Measurements from ENCODE around the gene L3MBTL2.
"Not testable (repeated sequence)": the region's sequence is repeated elsewhere in the genome, so short reads cannot be mapped to it uniquely, and the experiment has no call there.

Gene L3MBTL2

GRCh38 chr22:41256254-41257253 lies 51.4 kb downstream of the L3MBTL2 start:
- peaks cover 88% of the 10 kb centered on the region for H3K36me3 Mint-ChIP-seq (ENCODE audit: insufficient read depth)
- H3K27me3 Mint-ChIP-seq, result no peaks in the 10 kb centered on the region
- ATAC-seq (replicated peaks), result no peak
- H3K27ac Mint-ChIP-seq, result peak overlapping the region in 1 of 2 donors; percentile 67
- H3K9me3 Mint-ChIP-seq, result no peaks in the 10 kb centered on the region
- DNase-seq, result no peak
- H3K4me3 Mint-ChIP-seq, result no peak overlapping the region
- no peaks in the 10 kb centered on the region for H3K4me1 Mint-ChIP-seq (ENCODE audit: low read depth in 2 of 2)

GRCh38 chr22:41257696-41258095 lies 52.6 kb downstream of the L3MBTL2 start:
- Mint-ChIP-seq H3K27ac (peak overlapping the region in 1 of 2 donors; percentile 65), H3K4me3 (no peak overlapping the region), H3K27me3 (no peaks in the 10 kb centered on the region), H3K36me3 (ENCODE audit: insufficient read depth) (peaks cover 78% of the 10 kb centered on the region), H3K9me3 (no peaks in the 10 kb centered on the region), H3K4me1 (ENCODE audit: low read depth in 2 of 2) (no peaks in the 10 kb centered on the region)
- DNase-seq (no peak), ATAC-seq (replicated peaks) (no peak)

- H3K27ac Mint-ChIP-seq; H3K9me3 Mint-ChIP-seq; H3K27me3 Mint-ChIP-seq; H3K4me3 Mint-ChIP-seq; ATAC-seq (replicated peaks); DNase-seq; H3K4me1 Mint-ChIP-seq (ENCODE audit: low read depth in 2 of 2): not testable (repeated sequence)
- peaks cover 64% of the 10 kb centered on the region for H3K36me3 Mint-ChIP-seq (ENCODE audit: insufficient read depth)
Measured at GRCh38 chr22:41259756-41260155, 54.6 kb downstream of the L3MBTL2 start.

GRCh38 chr22:41260871-41261270 lies 55.8 kb downstream of the L3MBTL2 start:
- Mint-ChIP-seq H3K9me3 (no peaks in the 10 kb centered on the region), H3K27ac (no peak overlapping the region), H3K4me3 (no peak overlapping the region), H3K36me3 (ENCODE audit: insufficient read depth) (peaks cover 63% of the 10 kb centered on the region), H3K4me1 (ENCODE audit: low read depth in 2 of 2) (no peaks in the 10 kb centered on the region), H3K27me3 (no peaks in the 10 kb centered on the region)
- no peak for ATAC-seq (replicated peaks)
- DNase-seq, result no peak

GRCh38 chr22:41261541-41262249 lies 56.6 kb downstream of the L3MBTL2 start:
- Mint-ChIP-seq H3K4me3 (no peak overlapping the region), H3K27me3 (no peaks in the 10 kb centered on the region), H3K36me3 (ENCODE audit: insufficient read depth) (peaks cover 60% of the 10 kb centered on the region), H3K9me3 (no peaks in the 10 kb centered on the region), H3K4me1 (ENCODE audit: low read depth in 2 of 2) (no peaks in the 10 kb centered on the region), H3K27ac (no peak overlapping the region)
- no peak for DNase-seq
- no peak for ATAC-seq (replicated peaks)

- H3K9me3 Mint-ChIP-seq, result no peaks in the 10 kb centered on the region
- DNase-seq (no peak), ATAC-seq (replicated peaks) (no peak)
- peaks cover 57% of the 10 kb centered on the region for H3K36me3 Mint-ChIP-seq (ENCODE audit: insufficient read depth)
- H3K4me3 Mint-ChIP-seq, result no peak overlapping the region
- H3K27ac Mint-ChIP-seq, result no peak overlapping the region
- no peaks in the 10 kb centered on the region for H3K4me1 Mint-ChIP-seq (ENCODE audit: low read depth in 2 of 2)
- H3K27me3 Mint-ChIP-seq, result no peaks in the 10 kb centered on the region
Measured at GRCh38 chr22:41262250-41262765, 57.2 kb downstream of the L3MBTL2 start.

- no peak for DNase-seq
- Mint-ChIP-seq H3K4me1 (ENCODE audit: low read depth in 2 of 2) (peaks cover 0 to 1% of the 10 kb centered on the region in 2 donors), H3K36me3 (ENCODE audit: insufficient read depth) (peaks cover 54% of the 10 kb centered on the region), H3K27me3 (no peaks in the 10 kb centered on the region), H3K9me3 (no peaks in the 10 kb centered on the region), H3K27ac (peak overlapping the region in 1 of 2 donors; percentile 71), H3K4me3 (no peak overlapping the region)
- ATAC-seq (replicated peaks), result no peak
Measured at GRCh38 chr22:41263704-41264103, 58.6 kb downstream of the L3MBTL2 start.

GRCh38 chr22:41264408-41264941 lies 59.4 kb downstream of the L3MBTL2 start:
- peak overlapping the region in 1 of 2 donors; percentile 56 for H3K27ac Mint-ChIP-seq

GRCh38 chr22:41267958-41268357 lies 62.8 kb downstream of the L3MBTL2 start:
- H3K36me3 Mint-ChIP-seq (ENCODE audit: insufficient read depth), result peaks cover 77% of the 10 kb centered on the region

More at GRCh38 chr22:41264408-41264941, 59.4 kb downstream of the L3MBTL2 start:
- Mint-ChIP-seq H3K9me3 (no peaks in the 10 kb centered on the region), H3K4me1 (ENCODE audit: low read depth in 2 of 2) (peaks cover 0 to 1% of the 10 kb centered on the region in 2 donors), H3K36me3 (ENCODE audit: insufficient read depth) (peaks cover 53% of the 10 kb centered on the region), H3K27me3 (no peaks in the 10 kb centered on the region), H3K4me3 (no peak overlapping the region)
- DNase-seq, result no peak
- ATAC-seq (replicated peaks), result no peak

GRCh38 chr22:41271787-41272186 lies 66.7 kb downstream of the L3MBTL2 start:
- no peak overlapping the region for H3K4me3 Mint-ChIP-seq
- no peak for DNase-seq
- peaks cover 90% of the 10 kb centered on the region for H3K36me3 Mint-ChIP-seq (ENCODE audit: insufficient read depth)
- no peak overlapping the region for H3K27ac Mint-ChIP-seq
- peaks cover 0 to 1% of the 10 kb centered on the region in 2 donors for H3K4me1 Mint-ChIP-seq (ENCODE audit: low read depth in 2 of 2)
- ATAC-seq (replicated peaks), result no peak
- H3K9me3 Mint-ChIP-seq, result no peaks in the 10 kb centered on the region
- no peaks in the 10 kb centered on the region for H3K27me3 Mint-ChIP-seq

More at GRCh38 chr22:41267958-41268357, 62.8 kb downstream of the L3MBTL2 start:
- Mint-ChIP-seq H3K9me3 (no peaks in the 10 kb centered on the region), H3K4me1 (ENCODE audit: low read depth in 2 of 2) (peaks cover 0 to 1% of the 10 kb centered on the region in 2 donors), H3K27me3 (no peaks in the 10 kb centered on the region), H3K4me3 (no peak overlapping the region), H3K27ac (peak overlapping the region in 1 of 2 donors; percentile 55)
- no peak for DNase-seq
- ATAC-seq (replicated peaks), result no peak

GRCh38 chr22:41273128-41273527 lies 68.0 kb downstream of the L3MBTL2 start:
- no peak overlapping the region for H3K4me3 Mint-ChIP-seq
- H3K27ac Mint-ChIP-seq, result no peak overlapping the region
- no peaks in the 10 kb centered on the region for H3K9me3 Mint-ChIP-seq
- no peak for ATAC-seq (replicated peaks)
- peaks cover 94% of the 10 kb centered on the region for H3K36me3 Mint-ChIP-seq (ENCODE audit: insufficient read depth)
- peaks cover 0 to 7% of the 10 kb centered on the region in 2 donors for H3K4me1 Mint-ChIP-seq (ENCODE audit: low read depth in 2 of 2)
- DNase-seq, result no peak
- no peaks in the 10 kb centered on the region for H3K27me3 Mint-ChIP-seq

GRCh38 chr22:41274856-41275255 lies 69.7 kb downstream of the L3MBTL2 start:
- ATAC-seq (replicated peaks) (no peak), DNase-seq (no peak)
- Mint-ChIP-seq H3K4me3 (no peak overlapping the region), H3K27me3 (no peaks in the 10 kb centered on the region), H3K4me1 (ENCODE audit: low read depth in 2 of 2) (peaks cover 0 to 7% of the 10 kb centered on the region in 2 donors), H3K27ac (no peak overlapping the region), H3K9me3 (no peaks in the 10 kb centered on the region), H3K36me3 (ENCODE audit: insufficient read depth) (peaks cover 97% of the 10 kb centered on the region)

GRCh38 chr22:41280065-41280464 lies 75.0 kb downstream of the L3MBTL2 start:
- H3K27me3 Mint-ChIP-seq, result no peaks in the 10 kb centered on the region
- no peaks in the 10 kb centered on the region for H3K9me3 Mint-ChIP-seq
- peaks cover 14 to 22% of the 10 kb centered on the region in 2 donors for H3K4me1 Mint-ChIP-seq (ENCODE audit: low read depth in 2 of 2)
- no peak for DNase-seq
- ATAC-seq (replicated peaks), result no peak
- peaks cover 65% of the 10 kb centered on the region for H3K36me3 Mint-ChIP-seq (ENCODE audit: insufficient read depth)
- H3K27ac Mint-ChIP-seq, result peak overlapping the region in 1 of 2 donors; percentile 38
- no peak overlapping the region for H3K4me3 Mint-ChIP-seq

Data from effector memory CD8-positive, alpha-beta T cell (primary cell).